CD4-positive, alpha-beta T cell treated with Interleukin-15 for 1 hour (primary cell): ENCODE results near the gene E2F6.
A peak's percentile ranks its signal among the peaks of the same experiment; 100 is the strongest.

Experiments used
- DNase-seq: peaks from one replicate; pipeline ENCODE4 v3.0.0-alpha.2; 2020

The E2F6 gene

GRCh38 chr2:11450791-11451190 lies 15.2 kb downstream of the E2F6 start:
- no peak for DNase-seq

- DNase-seq = peak; percentile 34
These were observed 19.2 kb downstream of the E2F6 start for GRCh38 chr2:11446733-11447248.

DNA sequence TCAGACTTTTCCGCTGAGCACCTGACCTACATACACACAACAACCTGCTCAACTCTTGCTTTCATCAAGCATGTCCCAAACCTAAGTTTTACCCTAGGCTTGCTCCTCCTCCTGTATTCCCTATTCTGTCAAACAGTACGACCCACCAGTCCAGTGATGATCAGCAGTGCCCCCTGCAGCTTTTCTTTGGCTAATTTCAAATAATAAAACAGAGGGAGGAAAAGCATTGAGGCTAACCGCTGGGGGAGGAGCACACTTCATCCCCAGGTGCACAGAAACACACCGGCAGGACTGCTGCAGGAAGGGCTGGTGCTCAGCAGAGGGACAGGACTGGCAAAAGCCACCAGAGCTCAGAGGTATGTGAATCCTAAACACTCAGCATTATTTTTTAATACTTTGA lies 21.2 kb downstream of the E2F6 start:
- no peak for DNase-seq

- no peak for DNase-seq
These were observed 27.3 kb downstream of the E2F6 start for GRCh38 chr2:11438555-11439080.

DNA sequence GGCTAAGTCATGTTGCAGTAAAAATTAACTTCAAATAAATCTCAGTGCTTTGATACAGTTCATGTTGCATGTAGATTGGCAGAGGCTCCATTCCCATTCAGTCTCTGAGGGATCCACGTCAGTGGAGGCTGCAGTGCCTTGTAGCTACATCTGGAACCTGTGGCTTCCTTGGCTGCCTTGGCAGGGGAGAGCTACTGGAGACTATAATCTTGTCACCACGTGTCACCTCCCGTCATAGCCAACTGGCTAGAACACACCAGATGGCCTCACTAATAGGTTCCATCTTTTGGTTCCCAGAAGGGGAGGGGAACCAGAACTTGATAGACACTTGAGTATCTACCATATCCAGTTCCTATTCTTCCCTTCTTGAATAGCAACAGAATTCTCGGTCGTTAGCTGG lies 28.4 kb downstream of the E2F6 start:
- DNase-seq = no peak

DNA sequence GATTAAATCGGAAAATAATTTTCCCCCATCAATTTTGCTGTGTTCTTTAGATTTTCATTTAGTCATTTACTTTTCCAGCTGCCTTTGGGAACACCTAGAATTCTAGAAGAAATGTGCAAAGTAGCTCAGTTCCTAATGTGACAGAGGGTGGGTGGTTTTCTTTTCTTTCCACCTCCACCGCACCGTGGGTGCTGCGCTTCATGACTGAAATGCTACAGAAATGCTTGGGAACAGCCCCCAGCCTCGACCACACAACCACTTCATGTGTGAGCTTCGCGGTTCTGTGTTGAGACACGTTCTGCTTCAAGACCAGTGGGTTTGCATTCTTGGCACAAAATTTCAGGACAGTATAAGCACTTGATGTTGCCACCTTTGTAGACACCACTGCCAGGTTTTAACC lies 30.9 kb downstream of the E2F6 start:
- no peak for DNase-seq

- no peak for DNase-seq
These were observed 31.5 kb downstream of the E2F6 start for GRCh38 chr2:11434443-11434842.

DNA sequence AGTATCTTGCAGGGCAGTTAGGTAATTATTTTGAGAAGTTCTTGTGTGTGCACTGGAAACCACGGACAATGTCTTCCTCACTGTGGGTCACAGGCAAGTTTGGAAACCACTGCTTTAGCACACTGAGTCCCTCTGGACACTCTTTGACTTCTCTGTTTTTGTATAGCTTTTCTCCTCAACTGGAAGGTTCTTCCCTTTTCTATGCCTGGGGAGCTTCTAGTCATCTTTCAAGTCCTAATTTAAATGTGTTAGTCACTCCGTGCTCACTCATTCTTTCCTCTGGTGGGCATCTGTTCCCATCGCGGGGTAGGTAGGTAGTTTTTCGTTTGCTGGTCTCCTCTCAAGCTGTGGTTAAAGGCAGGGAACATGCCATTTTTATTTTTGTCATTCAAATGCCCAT lies 32.1 kb downstream of the E2F6 start:
- DNase-seq = no peak

DNA sequence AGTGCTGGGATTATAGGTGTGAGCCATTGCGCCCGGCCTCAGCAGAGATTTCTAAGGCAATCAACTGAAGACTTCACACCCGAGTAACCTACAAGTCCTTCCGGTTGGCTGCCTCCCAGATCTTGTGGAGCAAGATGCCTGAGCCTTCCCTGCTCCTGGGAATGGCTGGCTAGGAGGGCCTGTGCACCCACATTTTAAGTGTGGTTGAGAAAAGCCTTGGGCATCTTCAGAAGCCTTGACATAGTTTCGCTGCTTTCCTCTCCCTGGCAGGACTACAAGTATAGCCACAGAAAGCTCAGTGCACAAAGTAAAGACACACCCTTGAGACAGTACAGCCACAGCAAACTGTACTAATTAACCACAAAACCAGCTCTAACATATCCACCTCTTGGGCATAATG lies 35.2 kb downstream of the E2F6 start:
- no peak for DNase-seq

GRCh38 chr2:11427224-11427623 lies 38.7 kb downstream of the E2F6 start:
- DNase-seq = no peak

DNA sequence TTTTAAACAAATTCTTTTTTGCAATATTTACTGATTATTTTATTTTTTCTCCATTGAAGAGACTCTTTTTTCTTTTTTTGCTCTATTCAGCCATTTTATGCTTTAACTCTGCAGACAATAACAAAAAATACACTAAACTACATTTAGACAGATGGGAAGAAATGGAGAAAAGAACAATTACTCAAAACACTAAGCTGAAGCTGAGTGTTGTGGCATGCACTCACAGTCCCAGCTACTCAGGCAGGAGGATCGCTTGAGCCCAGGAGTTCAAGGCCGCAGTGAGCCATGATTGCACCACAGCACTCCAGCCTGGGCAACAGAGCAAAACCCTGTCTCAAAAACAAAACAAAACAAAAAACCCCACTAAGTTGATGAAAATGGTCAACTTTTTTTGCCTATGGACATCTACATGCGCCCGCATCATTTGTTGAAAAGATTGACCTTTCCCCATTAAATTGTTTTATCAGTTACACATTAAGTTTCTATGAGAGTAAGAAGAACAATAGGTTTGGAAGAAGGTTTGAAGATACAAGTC lies 43.0 kb downstream of the E2F6 start:
- no peak for DNase-seq

DNA sequence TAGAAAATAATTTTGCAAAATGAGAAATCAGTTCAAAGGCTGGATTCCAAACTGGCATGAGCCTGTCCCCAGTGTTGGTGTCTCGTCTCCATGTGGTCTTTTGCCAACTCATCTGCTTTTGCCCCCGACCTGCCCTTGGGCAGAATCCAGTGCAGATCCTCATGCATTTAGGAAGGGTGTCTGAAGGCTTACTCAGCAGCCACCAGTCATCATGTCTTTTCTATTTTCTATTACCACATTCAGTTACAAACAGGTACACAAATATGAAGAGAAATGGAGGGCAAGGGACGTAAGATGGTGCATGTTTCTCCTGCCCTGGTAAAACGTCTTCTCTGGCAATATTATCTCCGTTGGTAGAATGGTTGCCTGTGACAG lies 43.5 kb downstream of the E2F6 start:
- no peak for DNase-seq

GRCh38 chr2:11421863-11422490 lies 44.0 kb downstream of the E2F6 start:
- DNase-seq = no peak

GRCh38 chr2:11420671-11421070 lies 45.3 kb downstream of the E2F6 start:
- DNase-seq = no peak

DNA sequence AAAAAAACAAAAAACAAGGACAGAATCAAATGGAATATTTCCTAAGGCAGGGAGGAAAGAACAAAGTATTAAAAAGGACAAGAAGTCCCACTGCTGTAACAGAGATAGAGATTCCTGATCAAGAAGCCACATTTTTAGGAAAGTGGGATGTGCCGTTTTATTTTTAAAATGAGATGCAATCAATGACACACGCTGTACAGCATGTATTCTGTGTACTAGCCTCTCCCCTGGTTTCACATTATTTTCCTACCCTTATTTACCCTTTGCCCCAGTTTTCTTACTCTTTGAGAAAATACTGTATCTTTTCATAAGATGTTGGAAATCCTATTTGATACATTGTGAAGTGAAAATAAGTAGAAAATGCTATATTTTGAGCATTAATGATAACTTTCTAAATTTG lies 45.8 kb downstream of the E2F6 start:
- no peak for DNase-seq

DNA sequence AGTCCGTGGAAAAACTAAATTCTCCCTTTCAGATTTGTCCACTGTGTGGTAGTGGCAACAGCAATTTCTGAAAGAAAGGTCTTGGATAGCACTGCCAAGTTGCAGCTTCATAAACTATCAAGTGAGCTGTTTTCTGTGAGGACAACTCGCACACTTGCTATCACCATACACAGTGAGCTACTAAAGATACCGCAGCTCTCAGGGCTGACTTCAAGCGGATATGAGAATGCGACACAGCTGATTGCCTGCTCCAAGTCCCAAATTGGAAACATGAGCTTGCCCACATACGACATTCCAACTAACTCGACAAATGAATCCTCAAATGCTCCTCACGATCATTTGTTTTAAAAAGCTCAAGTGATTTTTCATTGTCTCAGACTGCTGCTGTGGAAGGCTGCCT lies 46.2 kb downstream of the E2F6 start:
- no peak for DNase-seq

GRCh38 chr2:11417946-11418585 lies 47.9 kb downstream of the E2F6 start:
- DNase-seq = no peak

DNA sequence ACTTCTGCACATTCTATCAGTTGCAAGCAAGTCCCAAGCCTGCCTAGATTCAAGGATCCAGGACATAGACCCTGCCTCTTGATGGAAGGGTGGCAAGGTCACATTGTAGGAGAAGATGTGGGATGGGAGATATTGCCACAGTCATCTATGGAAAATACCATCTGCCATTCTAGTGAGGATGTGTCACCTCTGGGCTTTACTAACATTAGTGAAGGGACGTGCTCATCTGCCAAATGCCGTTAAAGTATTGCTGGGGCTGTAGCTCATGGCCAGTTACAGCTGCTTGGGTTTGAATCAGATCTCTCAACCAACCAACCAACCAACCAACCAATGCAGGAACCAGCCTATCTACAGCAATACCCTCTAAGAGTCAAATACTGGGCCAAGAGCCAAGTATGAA lies 49.0 kb downstream of the E2F6 start:
- DNase-seq = no peak

DNA sequence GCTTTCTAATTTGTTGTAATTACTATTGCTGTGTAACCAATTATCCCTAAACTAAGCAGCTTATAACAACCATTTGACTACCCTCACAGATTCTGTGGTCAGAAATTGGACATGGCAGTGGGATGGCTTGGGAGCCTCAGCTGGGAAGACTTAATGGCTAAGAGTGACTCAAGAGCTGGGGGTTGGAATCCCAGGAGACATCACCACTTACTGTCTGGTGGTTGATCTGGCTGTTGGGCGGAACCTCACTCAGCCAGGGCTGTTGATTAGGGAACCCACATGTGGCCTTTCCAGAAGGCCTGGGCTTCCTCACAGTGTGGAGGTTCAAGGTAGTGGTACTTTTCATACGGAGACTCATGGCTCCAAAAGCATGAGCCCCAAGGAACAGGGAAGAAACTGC lies 49.8 kb downstream of the E2F6 start:
- no peak for DNase-seq

GRCh38 chr2:11414372-11415124 lies 51.4 kb downstream of the E2F6 start:
- DNase-seq = no peak

DNA sequence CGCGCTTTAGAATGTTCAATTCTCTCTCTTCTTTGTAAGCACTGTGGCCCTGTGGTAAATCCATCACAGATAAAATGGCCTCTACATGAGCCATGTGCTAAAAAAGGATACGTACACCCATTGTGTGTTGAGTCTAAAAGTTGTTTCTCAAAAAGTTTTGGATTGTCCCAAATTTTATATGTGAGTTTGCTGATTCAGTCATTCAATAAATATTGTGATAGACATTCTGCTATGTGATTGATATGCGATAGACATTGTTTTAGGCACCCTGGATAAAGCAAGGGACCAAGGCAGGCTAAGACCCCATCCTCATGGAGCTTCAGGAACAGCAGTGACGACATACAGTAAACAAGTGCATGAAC lies 53.5 kb downstream of the E2F6 start:
- DNase-seq = no peak

DNA sequence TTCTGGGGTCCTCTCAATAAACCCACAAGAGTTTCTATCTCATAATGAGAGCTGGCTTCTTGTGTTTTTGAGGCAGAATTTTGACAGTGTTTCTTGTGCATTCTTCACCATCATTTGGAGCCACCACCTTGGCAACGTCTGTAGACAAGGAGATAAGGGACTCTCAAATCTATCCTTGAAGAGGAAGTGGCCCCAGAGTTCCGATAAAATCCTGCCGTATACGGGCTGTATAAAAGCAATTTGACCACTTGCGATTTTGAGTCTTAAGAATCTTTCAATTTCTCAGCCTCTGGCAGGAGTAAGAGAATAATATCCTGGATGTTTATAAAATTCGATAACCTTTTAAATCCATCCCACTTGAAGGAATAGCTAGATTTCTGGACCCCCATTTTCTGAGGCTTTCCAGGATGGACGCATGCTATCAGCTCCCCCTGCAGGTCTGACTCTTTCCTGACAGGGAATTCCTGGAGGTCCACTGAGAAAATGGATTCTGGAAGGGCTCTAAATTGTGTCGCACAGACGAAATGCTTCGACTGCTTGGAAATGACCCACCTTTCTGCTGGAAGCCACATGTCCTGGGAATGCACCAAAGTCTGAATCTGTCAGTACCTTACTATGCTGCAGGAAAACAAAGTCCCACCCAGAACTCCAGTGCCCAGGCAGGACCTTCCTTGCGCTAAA lies 54.1 kb downstream of the E2F6 start:
- no peak for DNase-seq

DNA sequence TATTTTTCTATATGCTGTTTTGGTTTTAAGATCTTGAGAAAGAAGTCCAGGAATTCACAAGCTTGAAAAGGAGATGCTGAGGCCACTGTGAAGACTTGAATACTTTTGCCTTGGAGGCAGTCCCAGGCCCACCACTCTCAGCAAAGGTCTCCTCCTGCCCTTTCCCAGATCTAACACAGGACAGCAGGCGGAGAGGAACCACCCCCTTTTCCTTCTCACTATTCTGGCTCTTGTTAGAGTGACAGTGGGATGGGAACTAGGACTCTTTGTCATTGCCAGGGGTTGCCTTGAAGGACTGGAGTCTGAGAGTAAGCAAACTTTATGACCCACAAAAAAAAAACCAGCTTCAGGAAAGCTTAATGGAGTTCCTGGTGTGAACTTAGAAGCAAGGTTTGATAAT lies 54.7 kb downstream of the E2F6 start:
- DNase-seq = no peak
